Stomach smooth muscle (tissue), 2 donors: ENCODE measurements around the gene MS4A2.
"Not testable (repeated sequence)": the region's sequence is repeated elsewhere in the genome, so short reads cannot be mapped to it uniquely, and the experiment has no call there.

ENCODE experiments used
- H3K27ac ChIP-seq: one replicate; pipeline ENCODE4 v1.7.0; 2013; ENCODE audit warnings: mild to moderate bottlenecking, low read length, inconsistent platforms
- H3K27me3 ChIP-seq, 2 donors: one replicate each; pipeline ENCODE4 v1.7.0; 2013; ENCODE audit warnings: low read length in 2 of 2; ENCODE audit not compliant: insufficient read depth in 2 of 2, control insufficient read depth in 1 of 2
- H3K36me3 ChIP-seq, 2 donors: one replicate each; pipeline ENCODE4 v1.7.0; 2013; ENCODE audit warnings: low read length in 2 of 2; ENCODE audit not compliant: control insufficient read depth in 2 of 2, insufficient read depth in 2 of 2
- H3K4me1 ChIP-seq: one replicate; pipeline ENCODE4 v1.7.0; 2013; ENCODE audit warnings: low read length; ENCODE audit not compliant: control insufficient read depth, insufficient read depth
- H3K4me3 ChIP-seq, 2 donors: one replicate each; pipeline ENCODE4 v1.7.0; 2013; ENCODE audit warnings: low read length in 2 of 2
- H3K9ac ChIP-seq, 2 donors: one replicate each; pipeline ENCODE4 v1.7.0; 2013; ENCODE audit warnings: low read length in 2 of 2, mild to moderate bottlenecking in 1 of 2
- H3K9me3 ChIP-seq, 2 donors: one replicate each; pipeline ENCODE4 v1.7.0; 2013; ENCODE audit warnings: low read length in 2 of 2; ENCODE audit not compliant: control insufficient read depth in 2 of 2
- donor health status: healthy.
- donor health status: Pancreatic carcinoma.

MS4A2 gene

DNA sequence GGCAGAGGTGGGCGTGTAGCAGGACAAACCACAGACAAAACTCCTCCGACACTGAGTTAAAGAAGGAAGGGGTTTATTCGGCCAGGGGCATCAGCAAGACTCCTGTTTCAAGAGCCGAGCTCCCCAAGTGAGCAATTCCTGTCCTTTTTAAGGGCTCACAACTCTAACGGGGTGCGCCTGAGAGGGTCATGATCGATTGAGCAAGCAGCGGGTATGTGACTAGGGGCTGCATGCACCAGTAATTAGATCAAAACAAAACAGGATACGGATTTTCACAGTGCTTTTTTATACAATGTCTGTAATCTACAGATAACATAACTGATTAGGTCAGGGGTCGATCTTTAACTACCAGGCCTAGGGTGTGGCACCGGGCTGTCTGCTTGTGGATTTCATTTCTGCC lies 12.9 kb downstream of the MS4A2 start:
- H3K36me3 ChIP-seq, H3K9ac ChIP-seq, H3K4me3 ChIP-seq, H3K27ac ChIP-seq, H3K27me3 ChIP-seq, H3K9me3 ChIP-seq, H3K4me1 ChIP-seq: not testable (repeated sequence)

DNA sequence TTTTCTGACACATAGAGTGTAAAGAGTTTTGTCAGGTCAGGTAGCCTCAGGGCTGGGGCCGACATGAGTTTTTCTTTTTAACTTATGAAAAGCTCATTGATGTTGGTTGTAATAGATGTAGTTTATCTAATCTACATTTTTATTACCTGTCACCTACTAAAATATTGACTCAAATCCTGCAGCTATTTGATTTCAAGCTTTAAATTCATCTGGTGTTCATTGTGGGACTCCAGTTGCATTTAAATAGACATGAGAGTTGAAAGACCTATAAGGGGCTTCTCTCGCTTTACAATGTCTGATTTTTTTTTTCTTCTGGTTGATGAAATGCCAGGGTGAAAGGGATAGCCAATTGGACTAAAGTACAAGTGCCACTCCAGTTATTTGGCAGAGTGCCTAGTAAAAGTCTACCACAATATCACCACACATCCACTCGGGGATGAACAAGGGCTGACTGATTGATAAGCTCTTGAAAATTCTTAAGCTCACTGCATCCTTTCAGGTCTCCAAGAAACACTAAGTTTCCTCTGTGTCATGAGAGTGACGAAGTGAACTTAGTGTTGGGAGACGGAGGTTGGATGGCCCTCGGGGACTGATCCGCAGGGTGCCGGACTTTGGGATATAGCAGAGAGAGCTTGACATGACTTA lies 16.1 kb downstream of the MS4A2 start:
- H3K36me3 ChIP-seq, H3K27me3 ChIP-seq, H3K9ac ChIP-seq, H3K27ac ChIP-seq, H3K4me1 ChIP-seq, H3K9me3 ChIP-seq, H3K4me3 ChIP-seq: not testable (repeated sequence)

DNA sequence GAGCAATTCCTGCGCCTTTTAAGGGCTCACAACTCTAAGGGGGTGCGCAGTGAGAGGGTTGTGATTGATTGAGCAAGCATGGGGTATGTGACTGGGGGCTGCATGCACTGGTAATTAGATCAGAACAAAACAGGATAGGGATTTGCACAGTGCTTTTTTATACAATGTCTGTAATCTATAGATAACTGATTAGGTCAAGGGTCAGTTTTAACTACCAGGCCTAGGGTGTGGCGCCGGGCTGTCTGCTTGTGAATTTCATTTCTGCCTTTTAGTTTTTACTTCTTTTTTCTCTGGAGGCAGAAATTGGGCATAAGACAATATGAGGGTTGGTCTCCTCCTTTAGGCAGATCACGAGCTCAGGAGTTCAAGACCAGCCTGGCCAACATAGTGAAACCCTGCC lies 20.2 kb downstream of the MS4A2 start:
- not testable (repeated sequence) for H3K9me3 ChIP-seq, H3K27me3 ChIP-seq, H3K27ac ChIP-seq, H3K36me3 ChIP-seq, H3K9ac ChIP-seq, H3K4me1 ChIP-seq, H3K4me3 ChIP-seq

DNA sequence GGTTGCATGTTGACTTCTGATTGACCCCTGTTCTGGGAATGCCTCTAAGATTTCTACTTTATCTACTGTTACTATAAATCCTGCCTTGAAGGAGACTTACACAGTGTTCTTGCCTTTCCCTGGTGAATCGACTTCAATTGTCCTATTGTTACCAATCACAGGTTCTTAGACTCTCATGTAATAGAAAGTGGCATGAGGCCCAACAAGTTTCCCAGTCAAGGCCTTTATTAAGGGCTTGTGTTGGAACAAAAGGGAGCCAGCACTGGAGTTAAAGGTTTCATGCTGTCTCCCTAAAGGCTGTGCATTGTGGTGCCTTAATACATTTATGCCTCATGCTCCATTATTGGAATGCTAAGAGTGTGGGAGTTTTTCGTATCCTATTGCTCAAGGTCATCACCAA lies 23.3 kb downstream of the MS4A2 start:
- no peak overlapping the region for H3K27ac ChIP-seq
- no peak overlapping the region for H3K4me3 ChIP-seq
- H3K4me1 ChIP-seq = no peaks in the 10 kb centered on the region
- H3K36me3 ChIP-seq = no peaks in the 10 kb centered on the region
- H3K9me3 ChIP-seq = no peaks in the 10 kb centered on the region
- no peaks in the 10 kb centered on the region for H3K27me3 ChIP-seq
- H3K9ac ChIP-seq = no peak overlapping the region

DNA sequence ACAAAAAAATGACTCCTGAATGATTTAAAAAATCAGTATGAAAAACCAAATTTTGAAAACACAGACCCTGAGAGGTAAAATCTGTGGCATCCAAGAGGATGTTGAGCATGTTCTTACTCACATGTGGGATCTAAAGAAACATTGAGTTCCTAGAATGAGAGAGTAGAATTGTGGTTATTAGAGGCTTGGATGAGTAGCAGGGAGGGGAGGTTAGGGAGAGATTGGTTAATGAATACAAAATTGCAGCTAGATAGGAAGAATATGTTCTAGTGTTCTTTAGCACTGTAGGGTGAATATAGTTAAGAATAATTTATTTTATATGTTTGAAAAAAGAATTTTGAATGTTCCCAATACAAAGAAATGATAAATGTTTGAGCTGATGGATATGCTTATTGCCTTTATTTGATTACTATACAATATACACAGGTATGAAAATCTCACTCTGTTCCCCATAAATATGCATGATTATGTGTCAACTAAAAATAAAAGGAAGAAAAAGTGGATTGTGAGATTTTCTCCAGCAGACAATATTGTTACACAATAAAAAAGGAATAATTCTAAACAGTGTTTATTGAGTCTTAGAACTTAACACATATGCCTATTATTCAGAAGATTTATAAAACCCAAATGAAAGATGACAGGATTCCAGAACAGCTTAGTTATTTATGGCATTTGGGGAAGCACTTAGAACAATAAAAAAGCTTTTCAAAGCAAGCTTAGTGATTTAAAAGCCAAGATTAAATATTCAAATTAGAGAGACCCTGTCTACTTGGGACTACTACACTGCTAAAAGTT lies 28.7 kb downstream of the MS4A2 start:
- no peaks in the 10 kb centered on the region for H3K4me1 ChIP-seq
- no peak overlapping the region for H3K4me3 ChIP-seq
- H3K9me3 ChIP-seq = no peaks in the 10 kb centered on the region
- no peak overlapping the region for H3K27ac ChIP-seq
- H3K27me3 ChIP-seq = no peaks in the 10 kb centered on the region
- no peaks in the 10 kb centered on the region for H3K36me3 ChIP-seq
- no peak overlapping the region for H3K9ac ChIP-seq

DNA sequence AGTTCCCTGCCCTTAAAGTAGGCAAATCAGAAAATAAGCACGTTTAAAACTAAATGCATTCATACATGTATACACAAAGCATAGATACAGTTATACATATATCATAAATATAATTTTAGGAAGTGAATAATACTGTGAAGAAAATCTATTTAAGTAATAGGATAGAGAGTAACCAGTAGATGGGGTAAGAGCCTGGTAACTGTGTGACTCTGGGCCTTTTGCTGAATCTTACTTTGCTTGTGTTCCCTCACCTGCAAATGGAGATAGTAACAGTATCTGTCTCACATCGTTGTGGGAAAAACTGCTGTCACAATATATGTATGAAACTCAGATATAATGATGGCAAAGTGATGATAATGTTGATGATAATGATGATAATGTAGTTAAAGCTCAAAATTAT lies 29.9 kb downstream of the MS4A2 start:
- Histone ChIP-seq H3K9ac (no peak overlapping the region), H3K27ac (no peak overlapping the region), H3K4me1 (no peaks in the 10 kb centered on the region), H3K4me3 (no peak overlapping the region), H3K9me3 (no peaks in the 10 kb centered on the region), H3K36me3 (no peaks in the 10 kb centered on the region), H3K27me3 (no peaks in the 10 kb centered on the region)

DNA sequence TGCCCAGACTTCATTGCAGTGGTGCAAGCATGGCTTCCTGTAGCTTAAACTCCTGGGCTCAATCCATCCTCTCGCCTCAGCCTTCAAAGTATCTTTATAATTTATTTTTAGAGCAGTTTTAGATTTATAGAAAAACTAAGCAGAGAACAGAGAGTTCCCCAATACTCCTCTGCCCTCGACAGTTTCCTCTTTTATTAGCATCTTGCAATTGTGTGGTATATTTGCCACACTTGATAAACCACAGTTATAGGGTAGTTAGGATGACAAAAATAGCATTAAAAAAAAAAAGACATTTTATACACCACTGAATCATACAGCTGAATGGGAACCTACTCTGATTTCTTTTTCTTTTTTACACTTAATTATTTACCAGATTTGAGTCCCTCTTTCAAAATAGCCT lies 31.2 kb downstream of the MS4A2 start:
- H3K27me3 ChIP-seq = no peaks in the 10 kb centered on the region
- no peak overlapping the region for H3K9ac ChIP-seq
- H3K27ac ChIP-seq = no peak overlapping the region
- H3K36me3 ChIP-seq = no peaks in the 10 kb centered on the region
- no peak overlapping the region for H3K4me3 ChIP-seq
- no peaks in the 10 kb centered on the region for H3K4me1 ChIP-seq
- no peaks in the 10 kb centered on the region for H3K9me3 ChIP-seq

DNA sequence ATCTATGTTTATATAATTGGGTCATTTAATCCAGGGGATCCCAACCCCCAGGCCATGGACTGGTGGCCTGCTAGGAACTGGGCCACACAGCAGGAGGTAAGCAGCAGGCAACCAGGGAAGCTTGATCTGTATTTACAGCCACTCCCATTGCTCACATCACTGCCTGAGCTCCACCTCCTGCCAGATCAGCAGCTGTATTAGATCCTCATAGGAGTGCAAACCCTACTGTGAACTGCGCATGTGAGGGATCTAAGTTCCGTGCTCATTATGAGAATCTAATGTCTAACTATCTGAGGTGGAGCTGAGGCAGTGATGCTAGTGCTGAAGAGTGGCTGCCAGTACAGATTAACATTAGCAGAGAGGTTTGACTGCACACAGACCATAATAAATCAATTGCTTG lies 32.8 kb downstream of the MS4A2 start:
- H3K9me3 ChIP-seq = no peaks in the 10 kb centered on the region
- H3K36me3 ChIP-seq = no peaks in the 10 kb centered on the region
- no peaks in the 10 kb centered on the region for H3K4me1 ChIP-seq
- H3K4me3 ChIP-seq = no peak overlapping the region
- no peak overlapping the region for H3K9ac ChIP-seq
- H3K27me3 ChIP-seq = no peaks in the 10 kb centered on the region
- H3K27ac ChIP-seq = no peak overlapping the region

DNA sequence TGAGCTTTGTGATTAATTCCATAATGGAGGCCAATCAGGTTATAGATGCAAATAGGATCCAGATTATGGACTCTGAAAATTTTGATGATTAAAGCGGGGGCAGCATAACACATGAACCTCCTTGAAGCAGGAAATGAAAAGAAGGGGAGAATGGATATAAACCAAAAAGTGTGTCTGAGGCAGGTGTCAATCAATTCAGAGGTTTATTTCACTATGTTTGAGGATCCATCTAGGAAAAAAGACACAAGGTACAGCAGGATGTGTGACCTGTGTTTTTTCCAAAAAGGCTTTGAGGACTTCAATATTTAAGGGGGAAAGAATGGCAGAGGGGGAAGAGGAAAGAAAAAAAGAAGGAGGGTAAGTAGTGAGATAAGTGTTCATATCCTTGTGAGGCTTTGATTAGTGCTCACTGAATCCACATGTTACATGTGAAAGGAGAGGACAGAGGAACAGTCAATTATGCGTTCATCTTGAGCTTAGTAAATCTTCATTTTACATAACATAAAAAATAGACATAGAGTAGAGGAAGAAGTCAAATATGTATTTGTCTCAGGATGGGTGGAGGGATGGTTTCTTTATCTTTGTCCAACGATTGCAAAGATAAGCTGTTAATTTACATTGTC lies 34.1 kb downstream of the MS4A2 start:
- no peaks in the 10 kb centered on the region for H3K9me3 ChIP-seq
- H3K27me3 ChIP-seq = no peaks in the 10 kb centered on the region
- H3K36me3 ChIP-seq = no peaks in the 10 kb centered on the region
- H3K4me1 ChIP-seq = no peaks in the 10 kb centered on the region
- no peak overlapping the region for H3K27ac ChIP-seq
- no peak overlapping the region for H3K9ac ChIP-seq
- no peak overlapping the region for H3K4me3 ChIP-seq

DNA sequence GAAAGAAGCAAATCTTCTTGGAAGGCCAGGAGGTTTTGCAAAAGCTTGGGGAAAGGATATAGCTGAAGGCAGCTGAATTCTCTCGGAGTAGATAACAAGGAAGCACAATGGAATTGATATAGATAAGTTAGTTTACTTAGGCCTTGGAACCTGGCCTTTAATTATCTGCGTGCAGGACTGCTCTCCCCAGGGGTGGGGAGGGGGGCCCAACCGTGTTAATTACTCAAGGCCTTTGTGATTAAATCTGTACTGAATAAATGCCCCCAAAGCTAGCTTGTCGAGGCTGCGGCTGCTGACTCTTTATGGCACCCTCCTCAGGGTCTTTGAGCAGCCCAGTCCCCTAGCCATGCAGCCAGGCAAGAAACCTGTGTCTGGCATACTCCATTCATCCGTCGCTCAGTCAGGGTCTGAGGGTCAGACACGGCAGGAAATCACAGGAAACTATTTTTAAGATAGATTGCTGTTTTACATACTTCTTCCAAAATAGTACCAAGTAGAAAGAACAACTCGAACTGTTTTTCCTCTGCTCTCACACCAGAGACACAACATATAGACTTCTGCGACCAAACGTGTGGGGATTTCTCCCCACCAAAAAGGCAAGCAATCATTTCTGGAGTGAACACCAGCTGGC lies 36.5 kb downstream of the MS4A2 start:
- Histone ChIP-seq H3K36me3 (no peaks in the 10 kb centered on the region), H3K27me3 (no peaks in the 10 kb centered on the region), H3K9me3 (no peaks in the 10 kb centered on the region), H3K4me1 (no peaks in the 10 kb centered on the region), H3K9ac (no peak overlapping the region), H3K4me3 (no peak overlapping the region), H3K27ac (no peak overlapping the region)
